Measurements from ENCODE around the gene ITGAL.
"Not testable (repeated sequence)": the region's sequence is repeated elsewhere in the genome, so short reads cannot be mapped to it uniquely, and the experiment has no call there.

Gene ITGAL

DNA sequence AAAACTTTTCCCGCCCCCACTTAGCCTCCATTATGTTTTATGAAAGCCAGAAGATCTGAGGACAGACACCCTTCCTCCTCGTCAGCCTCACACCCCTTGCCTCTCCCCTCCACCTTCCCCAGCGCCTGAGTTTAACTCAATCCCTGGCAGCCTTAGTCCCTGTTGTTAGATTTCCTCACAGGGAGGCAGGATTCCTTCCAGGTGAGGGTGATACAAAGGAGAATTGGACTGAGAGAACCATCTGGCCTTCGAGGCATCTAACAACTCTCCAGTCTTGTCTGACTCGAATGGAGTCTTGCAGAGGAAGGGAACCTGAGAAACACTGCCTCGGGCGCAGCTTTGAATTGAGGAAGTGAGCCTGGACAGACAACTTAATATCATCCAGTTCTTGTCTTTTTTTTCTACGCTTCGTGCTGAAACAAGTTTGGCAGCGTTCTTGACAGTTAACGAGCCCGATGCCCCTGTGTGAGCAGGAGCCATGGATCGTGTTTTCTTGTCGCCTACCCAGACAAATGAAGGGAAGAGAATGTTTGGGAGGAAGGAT lies 55.2 kb downstream of the ITGAL start:
- peak in 1 of 2 donors; percentile 49 for DNase-seq

DNA sequence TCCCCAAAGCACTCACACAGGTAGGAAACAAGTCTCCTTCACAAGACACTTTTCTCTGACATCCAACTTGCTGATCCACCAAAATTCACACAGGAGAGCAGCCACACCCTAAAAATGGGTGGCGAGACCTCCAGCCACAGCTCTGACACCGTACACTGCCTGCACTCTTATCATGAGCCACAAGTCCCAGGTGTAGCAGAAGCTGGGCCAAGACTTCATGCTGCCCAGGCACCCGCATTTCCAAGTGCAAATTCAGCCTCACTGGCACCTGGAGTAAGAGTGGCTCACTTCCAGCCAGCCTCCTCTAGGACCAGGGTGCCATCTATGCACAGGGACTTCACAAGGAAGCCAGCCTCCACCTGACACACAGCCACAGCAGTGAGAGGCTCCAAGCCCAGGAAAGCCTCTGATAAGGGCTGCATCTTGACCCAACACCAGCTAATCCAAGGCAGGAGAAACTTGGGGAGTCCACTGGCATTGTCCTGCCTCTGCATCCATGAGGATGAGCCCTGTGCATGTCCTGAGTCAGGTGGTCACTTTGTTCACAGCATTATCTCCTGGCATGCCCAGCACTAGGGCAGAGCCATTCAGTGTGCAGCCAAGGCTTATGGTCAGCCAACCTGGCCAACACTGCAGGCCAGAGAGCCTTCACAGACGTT lies 56.4 kb downstream of the ITGAL start:
- no peak for DNase-seq

DNA sequence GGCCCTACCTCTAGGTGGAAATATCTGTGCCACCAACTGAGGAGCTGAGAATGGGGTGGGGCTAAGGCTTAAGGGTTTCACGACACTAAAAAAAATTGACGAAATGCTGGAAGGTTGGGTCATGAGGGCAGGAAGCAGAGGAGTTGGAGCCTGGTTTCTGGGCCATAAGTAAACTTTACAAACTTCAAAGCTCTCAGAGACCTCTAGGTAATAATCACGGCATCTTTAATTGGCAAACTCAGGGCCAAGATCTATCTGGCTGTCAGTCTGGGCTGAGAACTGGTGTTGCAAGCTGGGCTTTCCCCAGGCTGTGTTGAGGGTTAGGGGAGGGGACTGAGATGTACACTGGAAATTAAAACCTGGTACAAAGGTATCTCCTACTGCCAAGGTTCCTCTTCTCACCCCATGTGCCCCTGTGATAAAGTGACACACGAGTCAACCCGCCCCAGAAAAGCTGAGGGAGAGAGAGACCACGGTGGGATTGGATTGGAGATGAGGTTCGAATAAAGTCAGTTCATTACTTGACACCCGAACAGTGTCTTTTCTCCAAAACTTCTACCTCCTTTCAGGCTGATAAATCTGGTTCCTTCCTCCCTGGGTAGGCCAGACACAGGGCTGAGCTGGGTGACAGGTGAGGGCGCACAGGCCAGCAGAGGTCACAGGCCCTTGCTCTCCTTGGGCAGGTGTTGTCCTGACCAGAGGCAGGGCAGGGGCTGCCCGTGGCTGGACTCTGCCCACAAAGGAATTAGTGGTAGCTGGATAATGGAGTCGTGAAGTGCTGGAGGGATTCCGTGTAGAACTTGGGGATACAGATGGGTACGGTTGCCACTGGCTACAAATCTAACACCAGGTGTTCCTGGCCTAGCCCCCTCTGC lies 57.9 kb downstream of the ITGAL start:
- DNase-seq, result peak in 1 of 2 donors; percentile 40

DNA sequence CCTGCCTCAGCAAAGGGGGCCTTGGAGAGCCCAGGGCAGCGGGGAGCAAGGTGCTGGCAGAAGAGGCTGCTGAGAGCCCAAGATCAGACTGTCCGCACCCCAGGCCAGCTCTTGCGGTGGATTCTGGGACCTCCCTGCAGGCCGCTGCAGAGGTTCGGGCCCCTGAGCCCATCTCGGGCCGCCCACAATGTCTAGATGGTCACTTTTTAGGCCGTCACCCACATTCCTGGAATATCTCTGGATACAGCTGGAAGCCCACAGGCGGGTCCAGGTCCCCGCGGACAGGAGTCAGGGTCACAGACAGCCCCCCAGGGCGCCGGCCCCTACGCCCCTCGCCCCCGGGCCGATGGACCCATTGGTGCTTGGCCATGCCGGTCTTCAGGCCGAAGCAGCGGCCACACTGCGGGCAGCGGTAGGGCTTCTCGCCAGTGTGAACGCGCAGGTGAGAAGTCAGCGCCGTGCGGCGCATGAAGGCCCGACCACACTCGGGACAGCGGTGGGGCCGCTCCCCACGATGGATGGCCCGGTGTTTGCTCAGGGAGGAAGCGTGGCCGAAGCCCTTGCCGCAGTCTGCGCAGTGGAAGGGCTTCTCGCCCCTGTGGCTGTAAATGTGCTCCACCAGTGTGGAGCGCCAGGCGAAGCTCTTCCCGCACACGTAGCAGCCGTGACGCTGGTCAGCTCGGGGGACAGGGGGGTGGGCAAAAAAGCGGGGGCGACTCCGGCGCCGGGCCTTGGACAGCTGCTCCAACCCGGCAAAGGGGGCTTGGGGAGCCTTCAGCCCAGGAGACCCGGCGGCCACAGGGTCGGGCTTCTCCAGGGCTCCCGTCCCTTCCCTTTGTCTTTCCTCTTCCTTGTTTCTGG lies 60.0 kb downstream of the ITGAL start:
- DNase-seq, result no peak

DNA sequence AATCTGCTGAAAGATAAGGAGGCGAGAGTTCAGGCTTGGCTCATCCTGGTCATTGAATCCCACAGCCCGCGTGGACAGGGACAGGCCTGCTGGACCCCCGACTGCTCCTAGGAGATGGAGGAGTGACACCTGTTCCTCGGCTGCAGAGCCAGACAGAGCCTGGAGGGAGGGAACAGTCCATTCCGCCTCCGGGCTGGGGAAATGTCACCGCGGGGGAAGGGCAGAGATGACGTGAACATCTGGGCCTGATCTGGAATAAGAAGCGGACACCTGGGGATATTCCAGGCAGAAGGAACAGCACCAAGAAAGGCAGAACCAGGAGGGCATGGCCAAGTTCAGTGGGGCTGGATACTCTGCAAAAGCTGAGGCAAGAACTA lies 60.6 kb downstream of the ITGAL start:
- no peak for DNase-seq

DNA sequence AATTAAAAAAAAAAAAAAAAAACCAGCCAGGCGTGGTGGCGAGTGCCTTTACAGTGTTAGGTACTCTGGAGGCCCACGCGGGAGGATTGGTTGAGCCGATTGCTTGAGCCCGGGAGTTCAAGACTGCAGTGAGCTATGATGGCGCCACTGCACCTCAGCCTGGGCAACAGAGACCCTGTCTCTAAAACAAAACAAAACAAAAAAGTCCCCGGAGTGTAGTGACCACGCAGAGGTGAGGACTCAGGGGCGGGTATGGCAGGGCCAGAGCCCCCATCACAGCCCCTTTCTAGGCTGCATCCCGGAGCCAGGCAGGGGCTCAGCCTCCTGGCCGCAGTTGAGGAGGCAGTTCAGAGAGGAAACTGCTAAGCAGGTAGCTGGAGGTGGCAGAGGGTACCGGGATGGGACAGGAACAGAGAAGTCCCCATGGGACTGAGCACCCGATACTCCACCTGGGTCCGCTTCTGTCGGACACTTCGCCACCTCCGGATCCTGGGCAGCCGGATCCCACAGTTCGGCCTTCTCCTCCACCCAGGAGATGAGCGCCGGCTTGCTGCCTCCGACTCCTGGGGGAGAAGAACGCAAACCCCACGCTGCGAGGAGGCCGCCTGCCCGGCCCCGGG lies 61.3 kb downstream of the ITGAL start:
- DNase-seq, result peak in 1 of 2 donors; percentile 18

DNA sequence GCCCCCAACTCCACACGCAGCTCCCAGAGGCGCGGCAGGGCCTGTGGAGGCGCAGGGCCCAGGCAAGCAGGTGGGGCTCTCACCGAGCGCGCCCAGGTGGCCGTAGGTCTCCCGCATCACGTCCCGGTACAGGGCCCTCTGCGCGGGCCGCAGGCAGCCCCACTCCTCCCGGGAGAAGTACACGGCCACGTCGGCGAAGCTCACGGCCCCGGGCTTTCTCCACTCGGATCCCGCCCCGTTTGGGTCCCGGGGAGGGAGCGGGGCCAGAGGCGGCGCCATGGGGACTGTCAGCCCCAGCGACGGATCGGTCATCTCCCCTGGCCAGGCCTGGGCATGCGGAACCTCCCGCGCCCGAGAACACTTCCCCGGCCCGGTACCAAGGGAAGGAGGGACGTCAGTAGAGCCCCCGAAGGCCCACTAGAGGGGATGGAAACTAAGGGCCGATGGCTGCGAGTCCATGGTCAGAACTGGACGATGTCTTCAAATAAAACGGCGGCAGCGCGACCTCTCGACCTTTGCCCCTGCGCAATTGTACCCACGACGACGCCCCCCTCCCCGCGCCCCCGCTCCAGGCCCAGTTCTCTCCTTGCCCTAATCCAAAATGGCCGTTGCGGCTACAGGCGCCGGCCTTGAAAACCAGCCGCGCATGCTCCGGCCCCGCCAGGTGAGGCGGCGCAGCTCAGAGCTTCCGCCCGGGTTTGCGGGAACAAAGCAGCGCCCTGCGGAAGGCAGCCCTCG lies 62.0 kb downstream of the ITGAL start, which contains the start of gene ZNF747:
TSS of gene ZNF747 (minus strand) at position 491 of the 738 bp plus-strand sequence. CDS start at position 312, 179 bp downstream.
- peak; percentile 91 to 94 for DNase-seq

DNA sequence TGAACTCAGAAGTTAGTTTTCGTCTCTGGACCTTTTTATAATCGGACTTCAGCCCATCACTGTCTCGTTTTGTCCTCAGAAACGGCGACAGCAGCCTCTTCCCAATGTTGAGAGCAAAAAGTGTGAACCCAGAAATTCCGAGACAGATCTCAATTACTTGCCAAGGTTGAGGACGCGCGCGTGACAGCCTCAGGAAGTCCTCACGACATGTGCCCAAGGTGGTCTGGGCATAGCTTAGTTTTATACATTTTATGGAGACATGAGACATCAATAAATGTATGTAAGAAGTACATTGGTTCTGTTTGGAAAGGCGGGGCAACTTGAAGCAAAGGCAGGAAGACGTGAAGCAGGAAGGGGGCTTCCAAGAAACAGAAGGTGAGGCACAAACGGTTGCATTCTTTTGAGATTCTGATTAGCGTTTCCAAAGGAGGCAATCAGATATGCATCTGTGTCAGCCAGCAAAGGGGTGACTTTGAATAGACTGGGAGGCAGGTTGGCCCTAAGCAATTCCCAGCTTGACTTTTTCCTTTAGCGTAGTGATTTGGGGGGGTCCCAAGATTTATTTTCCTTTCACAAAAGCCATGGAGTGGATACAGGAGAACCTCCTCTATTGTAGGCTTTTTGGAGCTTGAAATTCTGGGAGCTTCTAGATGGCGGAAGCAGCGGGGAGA lies 62.7 kb downstream of the ITGAL start:
- no peak for DNase-seq

DNA sequence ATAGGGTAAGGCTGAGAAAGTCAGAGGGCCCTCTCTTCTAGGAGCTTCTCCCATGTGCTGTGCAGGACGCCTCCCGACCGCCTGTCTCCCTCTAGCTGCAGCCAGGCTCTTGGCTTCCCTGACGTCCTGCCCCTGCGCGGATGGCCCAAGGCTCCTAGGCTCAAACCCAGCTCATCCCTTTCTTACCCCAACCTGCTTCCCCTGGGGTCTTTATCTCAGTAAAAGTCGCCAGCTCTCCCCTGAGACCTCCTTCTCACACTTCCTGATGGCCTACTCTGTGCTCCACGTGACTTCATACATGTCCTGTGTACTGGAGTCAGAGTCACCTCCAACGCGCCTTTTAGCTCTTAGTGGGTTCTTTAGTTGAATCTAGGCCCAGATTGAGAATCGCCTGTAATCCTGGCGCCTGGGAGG lies 63.2 kb downstream of the ITGAL start:
- DNase-seq, result peak; percentile 63 to 66

DNA sequence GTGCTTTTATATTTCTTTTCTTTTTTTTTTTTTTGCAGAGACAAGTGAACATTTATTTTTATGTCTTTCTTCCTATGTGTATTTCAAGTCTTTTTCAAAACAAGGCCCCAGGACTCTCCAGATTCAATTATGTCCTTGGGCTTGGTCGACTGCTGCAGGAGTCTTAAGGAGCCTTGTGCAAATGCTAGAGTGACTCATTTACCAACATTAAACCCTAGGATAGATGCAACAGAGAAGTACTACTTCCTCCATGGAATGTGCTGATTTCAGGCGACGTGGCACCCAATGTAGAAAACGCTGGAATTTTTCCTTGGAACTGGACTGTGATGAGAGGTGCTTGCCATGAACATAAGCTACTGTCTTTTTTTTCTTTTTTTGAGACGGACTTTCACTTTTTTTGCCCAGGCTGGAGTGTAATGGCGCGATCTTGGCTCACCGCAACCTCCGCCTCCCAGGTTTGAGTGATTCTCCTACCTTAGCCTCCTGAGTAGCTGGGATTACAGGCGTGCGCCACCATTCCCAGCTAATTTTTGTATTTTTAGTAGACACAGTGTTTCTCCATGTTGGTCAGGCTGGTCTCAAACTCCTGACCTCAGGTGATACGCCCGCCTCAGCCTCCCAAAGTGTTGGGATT lies 64.0 kb downstream of the ITGAL start:
- not testable (repeated sequence) for DNase-seq

DNA sequence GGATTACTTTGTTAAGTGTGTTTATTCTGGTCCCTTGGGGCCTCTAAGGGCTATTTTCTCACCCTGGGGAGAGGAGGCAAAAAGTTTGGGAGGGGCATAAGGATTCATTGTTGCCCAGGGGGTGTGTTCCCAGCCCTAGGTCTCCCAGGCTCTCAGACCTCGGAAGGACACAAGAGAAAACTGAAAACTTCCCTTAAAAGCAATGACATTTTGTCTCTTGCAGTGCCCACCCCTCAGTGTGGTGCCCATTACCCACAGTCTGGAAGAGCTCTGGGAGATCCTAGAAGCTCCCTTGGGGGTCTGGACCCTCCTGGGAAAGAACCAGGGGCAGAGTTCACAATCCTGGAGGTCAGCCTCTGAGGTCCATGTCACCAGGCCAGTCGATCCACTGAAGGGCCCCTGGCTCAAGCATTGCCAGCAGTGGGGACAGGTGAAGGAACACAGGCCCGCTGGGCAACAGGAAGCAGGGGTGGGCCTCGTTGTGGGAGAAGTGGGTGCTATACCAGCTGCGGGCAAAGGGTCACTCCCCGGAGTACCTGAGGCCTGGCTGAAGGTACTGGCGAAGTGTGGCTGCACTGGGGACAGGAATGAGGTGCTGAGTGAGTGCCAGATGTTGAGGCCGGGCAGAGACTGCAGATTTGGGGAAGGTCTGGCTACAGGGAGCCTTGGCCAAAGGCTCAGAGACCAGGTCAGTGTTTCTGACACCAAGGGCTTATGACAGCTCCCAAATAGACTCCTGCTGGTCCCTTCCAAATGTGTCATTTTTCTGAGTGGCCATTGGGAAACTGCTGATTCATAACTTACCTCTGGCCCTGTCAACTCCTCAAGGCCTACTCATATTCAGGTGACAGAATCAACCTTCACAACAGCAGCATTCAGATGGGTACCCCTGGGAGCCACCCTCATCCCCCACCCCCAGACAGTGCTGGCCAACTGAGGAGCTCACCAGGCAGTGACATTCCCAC lies 66.7 kb downstream of the ITGAL start:
- DNase-seq, result no peak

DNA sequence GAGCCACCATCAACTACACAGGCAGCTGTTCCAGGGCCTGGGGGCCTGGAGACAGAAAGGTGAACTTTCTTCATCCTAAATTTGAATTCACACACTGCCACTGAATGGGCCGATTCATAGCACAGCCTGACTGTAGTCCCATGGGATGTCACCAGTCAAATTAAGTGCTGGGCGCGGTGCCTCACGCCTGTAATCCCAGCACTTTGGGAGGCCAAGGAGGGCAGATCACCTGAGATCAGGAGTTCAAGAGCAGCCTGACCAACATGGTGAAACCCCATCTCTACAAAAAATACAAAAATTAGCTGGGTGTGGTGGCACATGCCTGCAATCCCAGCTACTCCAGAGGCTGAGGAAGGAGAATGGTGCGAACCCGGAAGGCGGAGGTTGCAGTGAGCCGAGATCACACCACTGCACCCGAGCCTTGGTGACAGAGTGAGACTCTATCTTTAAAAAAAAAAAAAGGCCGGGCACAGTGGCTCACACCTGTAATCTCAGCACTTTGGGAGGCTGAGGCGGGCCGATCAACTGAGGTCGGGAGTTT lies 67.5 kb downstream of the ITGAL start:
- DNase-seq, result not testable (repeated sequence)

DNA sequence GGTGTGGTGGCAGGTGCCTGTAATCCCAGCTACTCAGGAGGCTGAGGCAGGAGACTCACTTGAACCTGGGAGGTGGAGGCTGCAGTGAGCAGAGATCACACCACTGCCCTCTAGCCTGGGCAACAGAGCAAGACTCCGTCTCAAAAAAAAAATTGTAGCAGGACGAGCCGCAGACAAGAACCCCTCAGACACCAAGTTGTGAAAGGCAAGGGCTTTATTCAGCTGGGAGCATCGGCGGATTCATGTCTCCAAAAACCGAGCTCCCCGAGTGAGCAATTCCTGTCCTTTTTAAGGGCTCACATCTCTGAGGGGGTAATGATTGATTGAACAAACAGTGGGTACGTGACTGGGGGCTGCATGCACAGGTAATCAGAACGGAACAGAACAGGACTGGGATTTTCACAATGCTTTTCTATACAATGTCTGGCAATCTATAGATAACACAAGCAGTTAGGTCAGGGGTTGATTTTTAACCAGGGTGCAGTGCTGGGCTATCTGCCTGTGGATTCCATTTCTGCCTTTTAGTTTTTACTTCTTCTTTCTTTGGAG lies 68.4 kb downstream of the ITGAL start:
- DNase-seq, result not testable (repeated sequence)

DNA sequence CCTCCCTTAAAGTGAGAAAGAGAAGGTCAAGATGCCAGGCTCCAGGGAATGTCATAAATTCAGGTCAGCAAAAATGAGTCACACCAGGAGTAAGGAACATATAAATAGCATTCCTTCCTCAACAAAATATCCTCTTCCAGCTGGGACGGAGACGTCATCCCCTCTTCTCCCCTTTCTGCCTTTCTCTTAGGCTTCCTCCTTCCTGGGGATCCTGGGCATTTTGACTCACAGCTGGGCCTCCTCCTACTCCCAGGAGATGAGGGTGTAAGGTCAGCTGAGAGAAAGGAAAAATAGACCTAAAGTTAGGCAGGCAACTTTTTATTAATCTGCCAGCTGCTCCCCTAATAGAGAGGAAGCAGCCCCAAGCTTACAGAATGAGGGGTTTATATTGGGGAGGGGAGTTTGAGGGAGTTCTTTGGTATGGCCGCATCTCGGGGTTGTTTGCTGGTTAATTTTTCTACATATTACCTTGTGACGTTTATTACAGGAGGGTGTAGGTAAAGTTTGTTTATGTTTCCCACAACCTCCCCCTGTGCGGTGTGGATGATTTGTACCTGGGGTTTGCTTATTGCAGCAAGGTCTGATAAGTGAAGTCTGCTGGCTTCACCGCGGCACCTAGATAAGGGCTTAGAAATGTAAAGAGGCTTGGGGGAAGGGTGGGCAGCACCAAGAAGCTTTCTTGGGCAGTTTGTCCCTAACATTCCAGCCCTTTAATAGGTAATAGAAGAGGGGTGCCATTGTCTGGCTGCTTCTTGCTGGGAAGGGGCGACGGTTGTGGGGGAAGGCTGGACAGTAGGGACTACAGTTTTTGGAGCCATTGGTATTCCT lies 69.2 kb downstream of the ITGAL start:
- DNase-seq, result no peak

DNA sequence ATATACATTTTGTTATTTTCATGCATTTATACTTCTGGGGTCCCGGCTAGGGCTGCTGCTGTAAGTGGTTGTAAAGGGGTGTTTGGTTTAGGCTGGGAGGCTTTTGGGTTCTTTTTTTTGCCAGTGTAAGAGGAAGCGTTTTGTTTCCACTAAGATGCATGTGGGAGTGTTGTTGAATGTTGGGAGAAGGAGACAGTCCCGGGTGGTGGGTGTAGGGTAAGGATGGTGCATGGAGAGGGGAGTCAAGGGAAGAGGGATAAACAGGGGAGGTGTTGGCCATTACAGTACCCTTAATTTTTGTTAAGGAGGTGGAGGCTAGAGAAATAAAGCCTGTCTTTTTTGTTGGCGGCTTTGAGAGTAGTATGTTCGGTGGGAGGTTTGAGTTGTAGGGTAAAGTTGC lies 70.5 kb downstream of the ITGAL start:
- DNase-seq, result no peak

DNA sequence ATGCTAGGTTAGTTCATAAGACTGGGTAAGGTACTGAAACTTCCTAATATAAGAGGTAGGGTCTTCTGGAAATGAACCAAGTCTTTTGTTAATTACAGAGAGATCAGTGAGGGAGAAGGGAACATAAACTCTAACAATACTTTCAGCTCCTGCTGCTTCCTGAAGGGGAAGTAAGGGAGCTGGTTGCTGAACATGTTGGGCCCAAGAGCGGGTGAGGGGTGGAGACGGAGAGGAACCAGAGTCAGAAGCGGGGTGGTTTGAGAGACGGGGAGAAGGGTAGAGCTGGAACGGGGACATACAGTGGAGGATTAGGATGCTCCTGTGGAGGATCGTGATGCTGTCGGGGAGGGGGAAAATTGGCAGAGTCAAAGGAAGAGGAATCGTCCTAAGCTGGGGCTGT lies 73.6 kb downstream of the ITGAL start:
- no peak for DNase-seq

DNA sequence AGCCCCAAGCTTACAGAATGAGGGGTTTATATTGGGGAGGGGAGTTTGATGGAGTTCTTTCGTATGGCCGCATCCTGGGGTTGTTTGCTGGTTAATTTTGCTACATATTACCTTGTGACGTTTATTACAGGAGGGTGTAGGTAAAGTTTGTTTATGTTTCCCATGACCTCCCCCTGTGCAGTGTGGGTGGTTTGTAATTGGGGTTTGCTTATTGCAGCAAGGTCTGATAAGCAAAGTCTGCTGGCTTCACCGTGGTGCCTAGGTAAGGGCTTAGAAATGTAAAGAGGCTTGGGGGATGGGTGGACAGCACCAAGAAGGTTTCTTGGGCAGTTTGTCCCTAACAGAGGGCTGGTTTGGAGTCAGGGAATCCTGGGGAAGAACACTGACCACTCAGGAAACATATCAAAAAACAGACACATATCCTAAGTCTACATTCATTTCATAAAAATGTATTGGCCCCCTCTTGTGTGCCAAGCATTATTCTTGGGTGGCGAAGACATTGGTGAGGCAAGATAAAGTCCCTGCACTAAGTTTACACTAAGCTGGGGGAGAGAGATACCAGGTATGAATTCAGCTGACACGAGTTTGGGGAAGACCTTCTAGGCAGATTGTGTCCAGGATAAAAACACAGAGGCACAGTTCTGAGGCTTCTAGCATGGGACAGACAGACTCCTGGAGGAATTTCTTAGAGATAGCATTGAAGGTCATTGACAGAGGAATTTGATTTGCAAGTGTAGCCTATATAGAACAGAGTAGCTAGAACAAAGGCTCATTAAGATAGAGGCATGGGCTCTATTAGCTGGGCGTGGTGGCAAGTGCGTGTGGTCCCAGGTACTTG lies 76.1 kb downstream of the ITGAL start:
- no peak for DNase-seq
